SU-DHL-6 (cell line): ENCODE data around the gene RAI1.

Experiments
- H2AFZ ChIP-seq: fragments of 200-600 bp; sonication (generic); 2 replicates; pipeline ENCODE4 v1.6.1; 2014; ENCODE audit warnings: low read depth, mild to moderate bottlenecking, moderate library complexity, mixed read lengths, antibody characterized with exemption, low read length; ENCODE audit not compliant: severe bottlenecking
- H3F3A ChIP-seq: fragments of 200-600 bp; shearing (Covaris generic); 2 replicates; pipeline ENCODE4 v1.6.0; 2016; ENCODE audit warnings: antibody characterized with exemption, mild to moderate bottlenecking; ENCODE audit not compliant: insufficient read depth
- H3K27ac ChIP-seq: fragments of 200-600 bp; sonication (generic); 2 replicates; pipeline ENCODE4 v1.5.1; 2016; ENCODE audit warnings: low read depth, mild to moderate bottlenecking, low read length, moderate library complexity, mixed read lengths
- H3K27me3 ChIP-seq: fragments of 200-600 bp; sonication (generic), shearing (Covaris generic); 2 replicates; pipeline ENCODE4 v1.6.0; 2014; ENCODE audit warnings: mild to moderate bottlenecking, low read length
- H3K36me3 ChIP-seq: fragments of 200-600 bp; sonication (generic); 2 replicates; pipeline ENCODE4 v1.6.1; 2014; ENCODE audit warnings: mild to moderate bottlenecking, low read length, mixed read lengths
- H3K4me2 ChIP-seq: fragments of 300-600, 200-600 bp; shearing (Covaris generic), sonication (generic); 2 replicates; pipeline ENCODE4 v1.6.0; 2014; ENCODE audit warnings: low read length, low read depth, mild to moderate bottlenecking; ENCODE audit not compliant: poor library complexity, severe bottlenecking
- H3K4me3 ChIP-seq: fragments of 200-600 bp; sonication (generic); 2 replicates; pipeline ENCODE4 v1.5.1; 2014; ENCODE audit warnings: antibody characterized with exemption, low read length, mild to moderate bottlenecking, mixed read lengths; ENCODE audit not compliant: insufficient read depth, poor library complexity, severe bottlenecking
- H3K79me2 ChIP-seq: fragments of 200-600 bp; sonication (generic); 2 replicates; pipeline ENCODE4 v1.6.1; 2014; ENCODE audit warnings: mild to moderate bottlenecking, low read length, moderate library complexity; ENCODE audit not compliant: insufficient read depth
- H3K9ac ChIP-seq: fragments of 200-600 bp; sonication (generic); 2 replicates; pipeline ENCODE4 v1.7.0; 2014; ENCODE audit warnings: mild to moderate bottlenecking, low read length
- H3K9me2 ChIP-seq: fragments of 200-600 bp; sonication (generic); replicated peaks from 2 replicates; pipeline ENCODE4 v1.6.1; 2014; ENCODE audit warnings: low read length; ENCODE audit not compliant: insufficient read depth
- H3K9me3 ChIP-seq: fragments of 200-600 bp; sonication (generic); 2 replicates; pipeline ENCODE4 v1.6.1; 2014; ENCODE audit warnings: low read length, mixed read lengths; ENCODE audit not compliant: insufficient read depth
- H4K20me1 ChIP-seq: fragments of 200-600 bp; sonication (generic); 2 replicates; pipeline ENCODE4 v1.6.1; 2014; ENCODE audit warnings: low read depth, mild to moderate bottlenecking, antibody characterized with exemption, low read length, moderate library complexity, mixed read lengths
- CTCF ChIP-seq: fragments of 200-600 bp; sonication (generic); IDR thresholded peaks from one replicate; pipeline ENCODE4 v1.5.1; 2017; ENCODE audit warnings: antibody characterized with exemption, mild to moderate bottlenecking, low read length, moderate library complexity; ENCODE audit not compliant: insufficient read depth, poor library complexity, severe bottlenecking
- EZH2phosphoT487 ChIP-seq: fragments of 200-600 bp; sonication (generic), shearing (Covaris generic); conservative IDR thresholded peaks from 2 replicates; pipeline ENCODE4 v1.6.1; 2018; ENCODE audit warnings: mild to moderate bottlenecking, antibody characterized with exemption, low read length, moderate library complexity, mixed read lengths

Gene RAI1

GRCh38 chr17:17758941-17759563 lies 77.8 kb downstream of the RAI1 start:
- Histone ChIP-seq H3K9me2 (no peaks in the 10 kb centered on the region), H3K9me3 (no peaks in the 10 kb centered on the region), H3K4me3 (no peak overlapping the region), H3K9ac (no peak overlapping the region), H2AFZ (no peak overlapping the region), H3K27me3 (no peaks in the 10 kb centered on the region), H3K79me2 (no peaks in the 10 kb centered on the region), H3K36me3 (no peaks in the 10 kb centered on the region), H3F3A (no peaks in the 10 kb centered on the region), H3K27ac (no peak overlapping the region), H3K4me2 (no peak overlapping the region), H4K20me1 (no peaks in the 10 kb centered on the region)
- TF ChIP-seq CTCF (no peak), EZH2phosphoT487 (no peak)

GRCh38 chr17:17760350-17760749 lies 79.1 kb downstream of the RAI1 start:
- no peaks in the 10 kb centered on the region for H3K36me3 ChIP-seq
- TF ChIP-seq CTCF (no peak), EZH2phosphoT487 (no peak)
- H3K4me2 ChIP-seq = no peak overlapping the region
- H3K27ac ChIP-seq = no peak overlapping the region
- H3K27me3 ChIP-seq = no peaks in the 10 kb centered on the region
- no peak overlapping the region for H3K9ac ChIP-seq
- H4K20me1 ChIP-seq = no peaks in the 10 kb centered on the region
- H3K79me2 ChIP-seq = no peaks in the 10 kb centered on the region
- H3K4me3 ChIP-seq = no peak overlapping the region
- no peaks in the 10 kb centered on the region for H3F3A ChIP-seq
- no peak overlapping the region for H2AFZ ChIP-seq
- H3K9me3 ChIP-seq = no peaks in the 10 kb centered on the region
- no peaks in the 10 kb centered on the region for H3K9me2 ChIP-seq

- no peak overlapping the region for H3K9ac ChIP-seq
- no peaks in the 10 kb centered on the region for H3F3A ChIP-seq
- no peak for TF ChIP-seq CTCF
- TF ChIP-seq EZH2phosphoT487 = no peak
- no peak overlapping the region for H3K27ac ChIP-seq
- no peak overlapping the region for H2AFZ ChIP-seq
- no peaks in the 10 kb centered on the region for H3K9me3 ChIP-seq
- H3K79me2 ChIP-seq = no peaks in the 10 kb centered on the region
- H3K4me2 ChIP-seq = no peak overlapping the region
- H3K9me2 ChIP-seq = no peaks in the 10 kb centered on the region
- H3K36me3 ChIP-seq = no peaks in the 10 kb centered on the region
- no peak overlapping the region for H3K4me3 ChIP-seq
- no peaks in the 10 kb centered on the region for H3K27me3 ChIP-seq
- H4K20me1 ChIP-seq = no peaks in the 10 kb centered on the region
These were observed 79.8 kb downstream of the RAI1 start for GRCh38 chr17:17760872-17761550.
